SU-DHL-6 (cell line): ENCODE data around the gene GOLGA1.
"Not testable (repeated sequence)": the region's sequence is repeated elsewhere in the genome, so short reads cannot be mapped to it uniquely, and the experiment has no call there.

Experiments used
- CTCF ChIP-seq: fragments of 200-600 bp; sonication (generic); IDR thresholded peaks from one replicate; pipeline ENCODE4 v1.5.1; 2017; ENCODE audit warnings: antibody characterized with exemption, mild to moderate bottlenecking, low read length, moderate library complexity; ENCODE audit not compliant: insufficient read depth, poor library complexity, severe bottlenecking
- EZH2phosphoT487 ChIP-seq: fragments of 200-600 bp; sonication (generic), shearing (Covaris generic); conservative IDR thresholded peaks from 2 replicates; pipeline ENCODE4 v1.6.1; 2018; ENCODE audit warnings: mild to moderate bottlenecking, antibody characterized with exemption, low read length, moderate library complexity, mixed read lengths

GRCh38 chr9:124959671-124960408 lies 19.0 kb upstream of the GOLGA1 start:
- not testable (repeated sequence) for TF ChIP-seq CTCF, EZH2phosphoT487
